GM06990 (cell line): ENCODE measurements around the gene WNT6.

Source experiments
- DNase-seq: peaks from one replicate; pipeline ENCODE4 v3.0.0-alpha.2; 2011; ENCODE audit not compliant: insufficient read length; ENCODE audit errors: extremely low read depth
- H3K27me3 ChIP-seq: replicated peaks from 2 replicates; pipeline ENCODE4 v1.6.0; 2011; ENCODE audit warnings: low read length; ENCODE audit not compliant: control insufficient read depth, insufficient read depth
- H3K36me3 ChIP-seq: 2 replicates; pipeline ENCODE4 v1.5.1; 2011; ENCODE audit warnings: low read length; ENCODE audit not compliant: control insufficient read depth, insufficient read depth
- H3K4me3 ChIP-seq: replicated peaks from 2 replicates; pipeline ENCODE4 v1.5.1; 2011; ENCODE audit warnings: low read depth, mild to moderate bottlenecking, control low read depth, low read length
- TF ChIP-seq, protein P1 (sequence below): IDR thresholded peaks from 2 replicates; pipeline ENCODE4 v1.5.1; 2011; ENCODE audit warnings: low read length, control low read depth, mild to moderate bottlenecking, inconsistent platforms; ENCODE audit not compliant: insufficient read depth, poor library complexity, severe bottlenecking

The WNT6 gene

DNA sequence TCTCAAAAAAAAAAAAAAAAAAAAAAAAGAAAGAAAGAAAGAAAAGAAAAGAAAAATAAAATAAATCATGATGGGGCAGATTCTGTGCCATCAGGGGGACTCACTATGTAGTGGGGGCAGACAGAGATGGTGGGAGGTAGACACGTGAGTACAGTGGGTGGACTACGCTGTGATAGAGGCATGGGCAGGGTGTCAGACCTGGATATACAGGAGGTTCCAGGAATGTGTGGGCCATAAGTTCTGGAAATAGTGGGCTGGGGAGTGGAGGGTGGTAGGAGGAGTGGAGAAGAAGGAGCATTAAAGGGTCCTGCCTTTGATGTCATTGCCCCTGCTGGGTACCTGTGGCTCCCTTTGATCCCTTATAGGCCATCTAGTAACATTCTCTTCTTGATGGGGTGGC lies 8.8 kb upstream of the WNT6 start:
- Histone ChIP-seq H3K27me3 (no peaks in the 10 kb centered on the region; the same call in 1 of the 2 replicates), H3K36me3 (no peaks in the 10 kb centered on the region), H3K4me3 (no peak overlapping the region)
- no peak for DNase-seq
- TF ChIP-seq, protein P1, sequence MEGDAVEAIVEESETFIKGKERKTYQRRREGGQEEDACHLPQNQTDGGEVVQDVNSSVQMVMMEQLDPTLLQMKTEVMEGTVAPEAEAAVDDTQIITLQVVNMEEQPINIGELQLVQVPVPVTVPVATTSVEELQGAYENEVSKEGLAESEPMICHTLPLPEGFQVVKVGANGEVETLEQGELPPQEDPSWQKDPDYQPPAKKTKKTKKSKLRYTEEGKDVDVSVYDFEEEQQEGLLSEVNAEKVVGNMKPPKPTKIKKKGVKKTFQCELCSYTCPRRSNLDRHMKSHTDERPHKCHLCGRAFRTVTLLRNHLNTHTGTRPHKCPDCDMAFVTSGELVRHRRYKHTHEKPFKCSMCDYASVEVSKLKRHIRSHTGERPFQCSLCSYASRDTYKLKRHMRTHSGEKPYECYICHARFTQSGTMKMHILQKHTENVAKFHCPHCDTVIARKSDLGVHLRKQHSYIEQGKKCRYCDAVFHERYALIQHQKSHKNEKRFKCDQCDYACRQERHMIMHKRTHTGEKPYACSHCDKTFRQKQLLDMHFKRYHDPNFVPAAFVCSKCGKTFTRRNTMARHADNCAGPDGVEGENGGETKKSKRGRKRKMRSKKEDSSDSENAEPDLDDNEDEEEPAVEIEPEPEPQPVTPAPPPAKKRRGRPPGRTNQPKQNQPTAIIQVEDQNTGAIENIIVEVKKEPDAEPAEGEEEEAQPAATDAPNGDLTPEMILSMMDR: no peak

DNA sequence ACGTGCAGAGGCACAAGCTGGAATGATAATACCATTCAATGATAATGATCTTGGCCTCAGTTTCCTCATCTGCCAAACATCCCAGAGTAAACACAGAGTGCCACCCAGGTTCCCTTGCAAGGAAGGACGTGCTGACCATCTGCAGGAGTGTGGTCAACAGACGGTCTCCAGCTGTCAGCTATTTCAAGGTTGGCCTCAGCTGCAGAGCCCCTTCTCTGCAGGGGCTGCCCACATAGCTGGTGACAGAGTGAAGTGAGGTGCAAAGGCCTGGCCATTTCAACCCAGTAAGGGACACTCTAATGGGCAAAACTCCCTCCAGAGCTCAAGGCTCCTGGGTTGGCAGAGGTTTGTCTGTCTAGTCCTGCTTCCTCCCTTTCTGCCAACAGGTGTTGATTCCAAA lies 8.3 kb upstream of the WNT6 start:
- no peak for DNase-seq
- TF ChIP-seq, protein P1: no peak
- H3K4me3 ChIP-seq: no peak overlapping the region
- H3K36me3 ChIP-seq: no peaks in the 10 kb centered on the region
- H3K27me3 ChIP-seq: no peaks in the 10 kb centered on the region; the same call in 1 of the 2 replicates

DNA sequence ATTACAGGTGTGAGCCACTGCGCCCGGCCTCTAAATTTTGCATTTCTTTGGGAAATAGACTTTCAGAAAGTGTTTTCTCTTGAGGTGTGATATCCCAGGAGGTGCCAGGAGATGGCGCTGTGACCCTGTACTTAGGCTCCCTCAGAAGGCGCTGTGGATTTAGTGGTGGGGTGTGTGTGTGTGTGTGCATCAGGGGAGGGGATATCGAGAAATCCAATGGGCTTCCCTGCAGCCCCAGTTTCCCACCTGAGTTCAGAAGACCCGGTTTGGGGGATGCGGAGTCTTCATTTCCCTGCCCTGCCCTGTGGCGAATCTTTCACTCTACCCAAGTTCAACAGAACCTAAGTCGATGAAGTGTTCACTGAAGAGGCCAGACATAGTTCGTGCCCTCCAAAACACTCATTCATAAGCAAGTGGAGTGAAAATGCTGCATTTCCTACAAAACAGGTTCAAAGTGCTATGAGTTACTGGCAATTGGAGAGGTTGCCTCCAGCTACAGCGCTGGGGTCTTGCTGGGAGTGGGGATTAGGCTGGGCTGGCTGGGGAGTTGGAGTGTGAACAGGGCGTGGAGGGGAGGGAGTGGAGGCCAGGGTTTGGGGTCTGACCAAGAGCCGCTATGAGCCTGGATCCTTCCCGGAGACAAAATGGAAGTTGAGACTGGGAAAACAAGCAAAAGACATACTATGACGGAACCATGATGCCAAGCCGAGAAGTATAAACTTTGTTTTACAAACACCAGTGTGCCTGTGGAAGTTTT lies 6.5 kb upstream of the WNT6 start:
- DNase-seq: no peak

DNA sequence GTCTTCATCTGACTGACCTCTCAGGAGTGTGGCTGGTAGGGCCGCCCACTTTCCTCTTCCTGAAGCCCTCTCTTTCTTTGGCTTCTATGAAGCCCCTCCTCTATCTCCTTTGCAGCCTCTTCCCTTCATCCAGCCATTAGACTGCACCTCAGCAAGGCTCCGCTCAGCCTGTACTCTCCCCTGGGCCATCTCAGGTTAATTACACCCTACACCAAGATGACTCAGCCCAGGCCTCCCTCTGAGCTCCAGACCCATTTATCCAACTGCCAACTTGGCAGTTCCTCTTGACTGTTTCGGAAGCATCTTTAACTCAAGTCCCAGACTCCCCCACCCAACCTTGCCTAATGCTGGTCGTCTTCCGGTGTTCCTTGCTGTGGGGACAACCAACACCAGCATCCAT lies 5.8 kb upstream of the WNT6 start:
- TF ChIP-seq, protein P1: no peak
- no peaks in the 10 kb centered on the region for H3K36me3 ChIP-seq
- H3K4me3 ChIP-seq: no peak overlapping the region
- H3K27me3 ChIP-seq: no peaks in the 10 kb centered on the region; the same call in none of the 2 replicates
- DNase-seq: no peak

More for the DNA sequence above, 6.5 kb upstream of the WNT6 start:
- Histone ChIP-seq H3K27me3 (no peaks in the 10 kb centered on the region; the same call in none of the 2 replicates), H3K4me3 (no peak overlapping the region), H3K36me3 (no peaks in the 10 kb centered on the region)
- TF ChIP-seq, protein P1: peak; percentile 78

DNA sequence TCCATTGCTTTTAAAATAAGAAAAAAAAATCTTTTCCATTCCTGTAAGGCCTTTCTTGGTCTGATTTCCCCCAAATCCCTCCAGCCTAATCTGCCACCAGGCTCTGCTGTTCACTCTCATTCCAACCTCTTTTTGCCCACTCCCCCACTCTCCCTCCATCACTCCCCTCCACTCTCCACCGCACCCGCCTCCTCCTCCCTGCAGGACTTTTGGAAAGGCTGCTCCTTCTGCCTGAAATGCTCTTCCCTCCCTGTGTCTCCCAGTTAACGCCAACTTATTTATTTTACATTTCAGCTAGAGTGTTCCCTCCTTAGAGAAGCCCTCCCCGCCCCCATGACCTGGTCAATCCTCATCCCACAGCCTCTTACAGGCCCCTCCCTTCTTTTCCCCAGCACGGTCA lies 4.7 kb upstream of the WNT6 start:
- no peak for DNase-seq
- H3K4me3 ChIP-seq: no peak overlapping the region
- H3K27me3 ChIP-seq: peaks cover 4% of the 10 kb centered on the region
- H3K36me3 ChIP-seq: no peaks in the 10 kb centered on the region
- TF ChIP-seq, protein P1: no peak
